ENCODE measurements around the gene DGKI.

Gene DGKI

GRCh38 chr7:137850972-137851945 is 4.5 kb upstream of the DGKI start:
- Histone ChIP-seq H3K4me2 (ENCODE audit: low read length) (no peak overlapping the region), H3K9me2 (ENCODE audit: low read depth, low read length) (no peaks in the 10 kb centered on the region), H4K20me1 (ENCODE audit: insufficient read depth, low read length) (no peaks in the 10 kb centered on the region), H3K4me1 (ENCODE audit: insufficient read depth, low read length, severe bottlenecking) (no peaks in the 10 kb centered on the region), H3K4me3 (ENCODE audit: low read depth, low read length, poor library complexity, severe bottlenecking) (no peak overlapping the region), H3K36me3 (ENCODE audit: insufficient read depth, low read length) (no peaks in the 10 kb centered on the region), H2AFZ (ENCODE audit: low read length) (no peak overlapping the region), H3K27ac (ENCODE audit: low read depth, low read length, poor library complexity, severe bottlenecking) (no peak overlapping the region), H3K9ac (ENCODE audit: low read length) (no peak overlapping the region), H3K9me3 (ENCODE audit: low read length) (no peaks in the 10 kb centered on the region), H3F3A (ENCODE audit: insufficient read depth, low read length) (no peaks in the 10 kb centered on the region), H3K79me2 (ENCODE audit: insufficient read depth, low read length) (no peaks in the 10 kb centered on the region), H3K27me3 (ENCODE audit: insufficient read depth, low read length) (no peaks in the 10 kb centered on the region)
- TF ChIP-seq EZH2 (IDR thresholded peaks at IDR 0.05; ENCODE audit: borderline replicate concordance, low read length), result no peak
- TF ChIP-seq, protein P1, sequence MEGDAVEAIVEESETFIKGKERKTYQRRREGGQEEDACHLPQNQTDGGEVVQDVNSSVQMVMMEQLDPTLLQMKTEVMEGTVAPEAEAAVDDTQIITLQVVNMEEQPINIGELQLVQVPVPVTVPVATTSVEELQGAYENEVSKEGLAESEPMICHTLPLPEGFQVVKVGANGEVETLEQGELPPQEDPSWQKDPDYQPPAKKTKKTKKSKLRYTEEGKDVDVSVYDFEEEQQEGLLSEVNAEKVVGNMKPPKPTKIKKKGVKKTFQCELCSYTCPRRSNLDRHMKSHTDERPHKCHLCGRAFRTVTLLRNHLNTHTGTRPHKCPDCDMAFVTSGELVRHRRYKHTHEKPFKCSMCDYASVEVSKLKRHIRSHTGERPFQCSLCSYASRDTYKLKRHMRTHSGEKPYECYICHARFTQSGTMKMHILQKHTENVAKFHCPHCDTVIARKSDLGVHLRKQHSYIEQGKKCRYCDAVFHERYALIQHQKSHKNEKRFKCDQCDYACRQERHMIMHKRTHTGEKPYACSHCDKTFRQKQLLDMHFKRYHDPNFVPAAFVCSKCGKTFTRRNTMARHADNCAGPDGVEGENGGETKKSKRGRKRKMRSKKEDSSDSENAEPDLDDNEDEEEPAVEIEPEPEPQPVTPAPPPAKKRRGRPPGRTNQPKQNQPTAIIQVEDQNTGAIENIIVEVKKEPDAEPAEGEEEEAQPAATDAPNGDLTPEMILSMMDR (IDR thresholded peaks at IDR 0.05; ENCODE audit: low read length), result no peak

- no peak overlapping the region for H3K4me2 ChIP-seq (ENCODE audit: low read length)
- no peaks in the 10 kb centered on the region for H4K20me1 ChIP-seq (ENCODE audit: insufficient read depth, low read length)
- H3K27me3 ChIP-seq (ENCODE audit: insufficient read depth, low read length), result no peaks in the 10 kb centered on the region
- H3K79me2 ChIP-seq (ENCODE audit: insufficient read depth, low read length), result no peaks in the 10 kb centered on the region
- no peak overlapping the region for H3K27ac ChIP-seq (ENCODE audit: low read depth, low read length, poor library complexity, severe bottlenecking)
- H3K9me3 ChIP-seq (ENCODE audit: low read length), result no peaks in the 10 kb centered on the region
- H3K9ac ChIP-seq (ENCODE audit: low read length), result no peak overlapping the region
- no peaks in the 10 kb centered on the region for H3K36me3 ChIP-seq (ENCODE audit: insufficient read depth, low read length)
- TF ChIP-seq, protein P1 (IDR thresholded peaks at IDR 0.05; ENCODE audit: low read length), result no peak
- no peak for TF ChIP-seq EZH2 (IDR thresholded peaks at IDR 0.05; ENCODE audit: borderline replicate concordance, low read length)
- no peak overlapping the region for H2AFZ ChIP-seq (ENCODE audit: low read length)
- H3K4me1 ChIP-seq (ENCODE audit: insufficient read depth, low read length, severe bottlenecking), result no peaks in the 10 kb centered on the region
- no peaks in the 10 kb centered on the region for H3F3A ChIP-seq (ENCODE audit: insufficient read depth, low read length)
- no peaks in the 10 kb centered on the region for H3K9me2 ChIP-seq (ENCODE audit: low read depth, low read length)
- no peak overlapping the region for H3K4me3 ChIP-seq (ENCODE audit: low read depth, low read length, poor library complexity, severe bottlenecking)
Measured at GRCh38 chr7:137850571-137850970, 3.8 kb upstream of the DGKI start.

GRCh38 chr7:137848095-137848494 is 1.3 kb upstream of the DGKI start:
- Histone ChIP-seq H3K4me1 (ENCODE audit: insufficient read depth, low read length, severe bottlenecking) (no peaks in the 10 kb centered on the region), H3F3A (ENCODE audit: insufficient read depth, low read length) (no peaks in the 10 kb centered on the region), H3K9ac (ENCODE audit: low read length) (no peak overlapping the region)

More at GRCh38 chr7:137848095-137848494, 1.3 kb upstream of the DGKI start:
- Histone ChIP-seq H4K20me1 (ENCODE audit: insufficient read depth, low read length) (no peaks in the 10 kb centered on the region), H3K27ac (ENCODE audit: low read depth, low read length, poor library complexity, severe bottlenecking) (no peak overlapping the region), H3K9me2 (ENCODE audit: low read depth, low read length) (no peaks in the 10 kb centered on the region), H3K4me3 (ENCODE audit: low read depth, low read length, poor library complexity, severe bottlenecking) (no peak overlapping the region), H3K4me2 (ENCODE audit: low read length) (no peak overlapping the region), H3K9me3 (ENCODE audit: low read length) (no peaks in the 10 kb centered on the region), H3K36me3 (ENCODE audit: insufficient read depth, low read length) (no peaks in the 10 kb centered on the region), H2AFZ (ENCODE audit: low read length) (no peak overlapping the region), H3K27me3 (ENCODE audit: insufficient read depth, low read length) (no peaks in the 10 kb centered on the region), H3K79me2 (ENCODE audit: insufficient read depth, low read length) (no peaks in the 10 kb centered on the region)
- no peak for TF ChIP-seq EZH2 (IDR thresholded peaks at IDR 0.05; ENCODE audit: borderline replicate concordance, low read length)
- TF ChIP-seq, protein P1 (IDR thresholded peaks at IDR 0.05; ENCODE audit: low read length), result no peak
